PFSK-1 (cell line): Measurements from ENCODE around the gene TM4SF4.

Experiments
- POLR2AphosphoS5 ChIP-seq: IDR thresholded peaks from 2 replicates; pipeline ENCODE4 v1.6.1; 2012; ENCODE audit warnings: low read depth, mild to moderate bottlenecking, control low read depth, low read length, moderate library complexity
- TAF1 ChIP-seq: IDR thresholded peaks from 2 replicates; pipeline ENCODE4 v1.6.1; 2012; ENCODE audit warnings: low read length, control low read depth, borderline replicate concordance; ENCODE audit not compliant: insufficient read depth

GRCh38 chr3:149450281-149450680 is 24.2 kb upstream of the TM4SF4 start:
- TF ChIP-seq TAF1 (no peak), POLR2AphosphoS5 (no peak)
